NCI-H774 (cell line): ENCODE measurements around the gene MICAL2.

Experiments used
- DNase-seq: peaks from one replicate; lab custom pipeline; 2025; lab: John Stamatoyannopoulos, UW

The MICAL2 gene

DNA sequence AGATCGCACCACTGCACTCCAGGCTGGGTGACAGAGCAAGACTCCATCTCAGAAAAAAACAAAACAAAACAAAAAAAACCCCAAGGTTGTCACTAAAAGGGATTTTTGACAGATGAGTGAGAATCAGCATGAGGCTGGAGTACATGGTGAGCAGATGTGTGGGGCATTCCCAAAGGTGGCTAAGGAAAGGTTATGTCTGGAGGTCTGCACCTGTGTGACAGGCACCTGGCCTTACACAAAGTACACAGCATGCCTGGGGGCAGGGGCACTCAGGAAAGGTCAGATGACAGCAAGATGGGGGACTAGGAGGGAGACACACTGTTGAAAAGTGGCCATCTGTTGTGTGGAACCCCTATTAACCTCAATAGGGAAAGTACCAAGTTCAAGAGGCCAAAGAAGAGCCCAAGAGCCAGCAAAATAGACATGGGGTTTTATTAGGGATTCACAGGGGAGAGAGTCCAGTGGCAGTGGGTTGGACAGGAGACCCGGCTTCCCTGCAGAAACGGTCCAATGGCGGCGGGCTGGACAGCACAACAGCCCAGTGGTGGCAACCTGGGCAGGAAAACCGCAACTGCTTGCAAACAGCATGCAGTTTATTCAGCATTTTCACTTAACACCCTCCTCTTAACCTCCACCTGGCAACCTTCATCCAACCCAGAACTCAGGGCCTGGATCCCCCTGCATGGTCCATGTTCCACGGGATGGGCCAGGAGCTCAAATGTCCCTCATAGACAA, 101.1 kb downstream of the MICAL2 start:
- peak; percentile 6 for DNase-seq

DNA sequence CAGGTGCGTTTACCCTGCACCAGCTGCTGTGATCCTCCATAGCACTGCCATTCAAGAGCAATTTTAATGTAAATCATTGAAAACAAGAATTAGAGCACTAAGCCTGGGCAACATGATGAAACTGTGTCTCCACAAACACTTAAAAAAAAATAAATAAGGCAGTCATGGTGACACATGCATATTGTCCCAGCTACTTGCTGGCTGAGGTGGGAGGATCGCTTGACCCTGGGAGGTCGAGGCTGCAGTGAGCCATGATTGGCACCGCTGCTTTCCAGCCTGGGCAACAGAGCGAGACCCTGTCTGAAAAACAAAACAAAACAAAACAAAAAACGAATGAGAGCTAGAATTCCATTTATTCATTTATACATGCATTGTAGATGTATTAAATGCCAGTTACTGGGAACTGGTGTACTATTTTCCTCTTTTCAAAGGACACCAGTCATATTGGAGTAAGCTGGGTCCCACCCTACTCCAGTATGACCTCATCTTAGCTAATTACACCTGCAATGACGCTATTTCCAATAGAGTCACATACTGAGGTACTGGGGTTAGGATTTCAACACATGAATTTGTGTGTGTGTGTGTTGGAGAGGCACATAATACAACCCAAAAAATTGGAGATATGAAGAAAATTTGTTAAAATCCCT, 101.9 kb downstream of the MICAL2 start:
- peak; percentile 42 for DNase-seq

DNA sequence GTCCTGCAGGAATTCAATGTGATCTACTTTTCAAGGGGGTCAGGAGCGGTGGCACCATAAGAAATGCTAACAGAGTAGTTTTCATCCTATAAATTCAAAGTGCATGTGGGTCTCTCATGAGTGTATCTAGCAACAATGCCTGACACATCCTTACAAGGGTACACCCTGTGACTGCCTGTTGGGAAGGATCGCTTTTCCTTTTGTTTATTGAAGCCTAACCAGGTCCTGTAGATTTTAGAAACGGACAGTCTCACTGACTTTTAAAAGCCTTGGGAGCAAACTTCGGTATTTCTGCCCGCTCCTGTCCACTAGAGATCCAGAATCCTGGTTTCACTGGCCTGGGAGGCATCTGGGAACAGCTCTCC, 102.4 kb downstream of the MICAL2 start:
- DNase-seq = no peak

DNA sequence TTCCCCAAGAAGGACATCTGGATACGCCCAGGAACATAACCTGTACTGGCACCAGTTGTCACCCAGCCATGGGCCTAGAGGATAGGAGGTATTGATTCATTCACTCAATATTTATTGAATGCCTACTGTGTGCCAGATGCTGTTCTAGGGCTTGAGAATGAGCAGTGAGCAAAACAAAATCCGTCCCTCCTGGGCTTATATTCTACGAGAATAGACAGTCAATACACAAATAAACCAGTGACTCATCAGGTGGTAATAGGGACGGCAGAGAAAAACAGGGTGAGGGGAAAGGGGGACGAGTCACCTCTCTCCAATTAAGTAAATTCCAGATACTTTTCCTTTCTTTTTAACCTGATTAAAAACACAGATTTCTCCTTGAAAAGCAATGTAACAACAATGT, 103.5 kb downstream of the MICAL2 start:
- no peak for DNase-seq

DNA sequence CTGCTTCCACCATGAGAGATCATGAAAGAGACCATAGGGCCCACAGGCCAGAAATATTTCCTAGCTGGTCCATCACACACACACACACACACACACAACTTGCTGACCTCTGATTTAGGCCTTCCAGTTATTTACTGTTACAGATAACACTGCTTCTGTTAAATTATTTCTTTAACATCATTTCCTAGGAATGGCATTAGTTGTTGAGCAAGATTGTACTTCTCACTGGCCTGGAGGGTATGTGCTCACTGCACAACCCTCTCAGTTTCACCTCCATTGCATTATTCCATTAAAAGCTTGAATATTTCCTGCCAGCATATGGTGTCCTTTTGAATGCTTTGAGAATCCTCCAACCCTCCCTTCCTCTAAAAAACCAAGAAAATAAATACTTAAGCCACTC, 104.4 kb downstream of the MICAL2 start:
- no peak for DNase-seq

DNA sequence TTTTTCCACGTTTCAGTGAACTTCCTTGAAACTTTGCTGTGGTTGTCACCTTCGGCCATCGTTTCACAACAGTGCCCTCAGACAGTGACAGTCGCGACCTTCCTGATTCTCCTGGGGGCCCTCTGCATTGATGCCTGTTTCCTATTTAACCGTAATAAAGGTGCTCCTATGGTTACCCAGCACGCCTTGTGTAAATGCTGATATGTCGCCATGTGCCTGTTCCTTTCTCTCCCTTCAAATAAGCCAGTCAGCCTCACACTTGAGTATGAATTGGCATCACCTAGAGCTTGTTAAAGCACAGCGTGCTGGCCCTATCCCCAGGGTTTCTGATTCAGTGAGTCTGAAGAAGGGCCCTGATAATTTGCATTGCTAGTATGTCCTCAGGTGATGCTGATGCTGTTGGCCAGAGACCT, 104.8 kb downstream of the MICAL2 start:
- DNase-seq = no peak

DNA sequence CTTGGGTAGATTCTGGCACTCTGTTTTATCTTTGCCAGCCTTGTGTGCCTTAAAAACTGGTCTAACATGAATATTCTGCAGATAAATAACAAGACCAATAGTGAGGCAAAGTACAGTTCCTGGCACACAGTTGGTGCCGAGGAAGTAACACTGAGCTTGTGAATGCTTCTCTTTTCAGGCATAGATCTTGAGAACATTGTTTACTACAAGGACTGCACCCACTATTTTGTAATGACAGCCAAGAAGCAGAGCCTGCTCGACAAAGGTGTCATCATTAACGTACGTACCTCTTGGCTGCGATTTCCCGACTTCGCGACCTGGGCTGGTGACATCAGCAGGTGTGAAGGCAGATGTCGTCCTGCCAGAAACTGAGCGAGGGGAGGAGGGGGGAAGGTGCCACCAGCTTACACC, 105.7 kb downstream of the MICAL2 start:
- no peak for DNase-seq

DNA sequence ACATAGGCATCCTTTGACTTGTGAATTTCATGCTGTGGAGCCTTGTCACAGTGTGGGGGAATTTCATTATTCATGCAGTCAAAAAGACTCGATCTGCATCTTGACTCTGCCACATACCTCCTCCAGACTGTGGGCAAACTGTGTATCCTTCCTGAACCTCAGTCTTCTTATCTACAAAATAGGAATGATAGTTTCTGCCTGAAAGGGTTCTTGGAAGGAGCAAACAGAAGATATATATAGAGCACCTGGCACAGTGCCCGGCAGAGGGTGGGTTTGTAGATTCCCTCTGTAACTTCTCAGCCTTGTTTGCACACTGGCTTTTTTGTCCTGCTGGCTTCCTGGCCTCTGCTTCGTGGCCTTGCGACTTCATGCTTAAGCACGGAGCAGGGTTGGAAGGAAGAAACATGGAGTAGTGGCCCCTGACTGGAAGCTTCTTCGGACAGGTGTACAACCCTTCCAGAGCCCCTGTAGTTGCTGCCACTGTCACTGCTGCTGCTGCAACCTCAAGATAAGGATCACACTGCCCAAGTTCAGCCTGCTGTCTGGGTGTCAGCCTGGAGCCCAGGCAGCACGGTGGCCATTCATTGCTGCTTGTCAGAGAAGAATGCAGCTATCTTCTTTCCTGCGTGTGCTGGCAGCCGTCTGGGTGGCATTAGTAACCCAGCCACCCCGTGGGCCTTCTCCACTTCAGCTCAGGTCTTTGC, 106.4 kb downstream of the MICAL2 start:
- no peak for DNase-seq

DNA sequence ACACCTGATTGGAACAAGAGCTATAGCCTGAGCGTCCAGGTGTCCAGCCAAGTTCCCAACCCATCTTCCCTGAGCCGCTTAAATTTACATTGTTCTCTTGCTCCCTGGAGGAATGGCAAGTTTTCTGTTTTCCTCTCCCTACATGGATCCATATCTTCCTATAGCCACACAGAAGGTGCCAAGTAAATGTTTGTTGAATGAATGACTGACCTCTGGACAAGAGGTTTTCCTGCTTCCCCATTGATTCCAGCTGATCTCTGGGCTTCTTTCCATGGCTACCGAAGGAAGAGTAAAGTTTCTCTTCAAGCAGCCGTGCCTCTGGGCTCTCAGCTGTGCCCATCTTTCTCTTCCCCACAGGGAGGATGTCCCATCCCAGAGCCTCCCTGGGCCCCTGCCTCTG, 107.5 kb downstream of the MICAL2 start:
- no peak for DNase-seq

DNA sequence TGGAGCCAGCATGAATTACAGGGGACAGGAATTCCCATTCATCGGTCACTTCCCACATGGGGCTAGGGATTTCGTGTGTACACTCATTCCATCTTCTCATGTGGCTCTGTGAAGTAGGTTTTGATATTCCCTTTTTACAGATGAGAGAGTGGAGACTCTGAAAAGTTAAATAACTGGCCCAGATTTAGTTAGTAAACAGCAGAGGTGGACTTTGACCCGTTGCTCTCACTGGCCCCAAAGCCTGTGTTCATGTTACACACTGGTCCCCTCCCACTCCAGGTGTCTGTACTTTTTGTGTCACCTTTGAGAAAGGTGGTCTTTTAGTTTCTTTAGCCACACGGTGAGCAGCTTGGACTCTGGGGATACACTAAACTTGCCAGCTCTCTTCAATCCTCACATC, 108.5 kb downstream of the MICAL2 start:
- no peak for DNase-seq

DNA sequence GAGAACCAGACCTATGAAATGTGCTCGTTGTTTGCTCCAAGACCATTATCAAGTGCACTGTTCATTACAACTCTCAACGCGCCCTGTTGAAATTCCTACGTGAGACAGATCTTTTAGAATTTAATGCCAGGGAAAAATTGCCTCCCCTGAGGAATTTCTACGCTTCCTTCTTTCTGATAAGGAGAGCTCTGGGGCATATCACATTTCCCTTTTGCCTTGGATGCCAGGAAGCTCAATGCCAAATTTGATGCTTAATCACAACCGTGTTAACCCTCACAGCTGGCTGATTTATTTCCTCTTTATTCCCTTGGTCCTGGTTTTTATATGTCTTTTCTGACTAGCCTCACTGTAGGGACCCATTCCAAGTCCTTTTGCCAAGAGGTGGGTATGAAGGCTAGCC, 109.4 kb downstream of the MICAL2 start:
- no peak for DNase-seq

DNA sequence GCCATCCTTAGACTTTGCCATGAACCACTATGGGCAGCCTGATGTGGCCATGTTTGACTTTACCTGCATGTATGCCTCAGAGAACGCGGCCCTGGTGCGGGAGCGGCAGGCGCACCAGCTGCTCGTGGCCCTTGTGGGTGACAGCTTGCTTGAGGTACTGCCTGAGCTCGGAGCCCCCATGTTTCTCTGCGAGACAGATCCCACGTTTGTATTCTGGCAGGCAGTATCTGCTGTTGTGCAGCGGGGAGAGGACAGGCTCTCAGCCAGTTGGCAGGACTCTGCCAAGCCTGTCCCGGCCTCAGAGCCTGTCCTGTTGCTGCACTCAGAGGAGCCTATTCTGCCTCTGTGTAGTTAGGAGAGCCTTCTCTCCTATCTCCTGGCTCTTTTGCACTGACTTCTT, 109.9 kb downstream of the MICAL2 start:
- no peak for DNase-seq

DNA sequence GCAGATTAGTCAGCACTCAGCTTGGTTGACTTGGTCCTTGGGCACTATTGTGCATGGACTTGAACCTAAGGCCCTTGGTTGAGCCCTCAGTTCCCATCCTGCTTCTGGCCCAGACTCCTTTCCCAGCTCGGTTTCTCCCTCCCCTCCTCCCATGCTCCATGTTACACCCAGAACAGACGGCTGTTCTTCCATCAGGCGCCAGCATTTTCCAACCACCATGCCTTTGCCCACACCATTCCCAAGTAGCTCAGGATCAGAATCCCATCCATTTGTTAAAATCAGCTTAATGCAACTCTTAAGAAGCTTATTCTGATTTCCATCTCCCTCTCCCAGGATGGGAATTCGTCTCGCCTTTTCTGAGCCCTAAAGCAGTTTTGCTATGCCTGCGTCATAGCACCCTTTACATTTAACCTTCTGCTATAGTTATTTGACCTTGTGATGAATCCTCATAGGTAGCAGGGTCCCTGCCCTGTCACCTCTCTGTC, 110.7 kb downstream of the MICAL2 start:
- DNase-seq = no peak

DNA sequence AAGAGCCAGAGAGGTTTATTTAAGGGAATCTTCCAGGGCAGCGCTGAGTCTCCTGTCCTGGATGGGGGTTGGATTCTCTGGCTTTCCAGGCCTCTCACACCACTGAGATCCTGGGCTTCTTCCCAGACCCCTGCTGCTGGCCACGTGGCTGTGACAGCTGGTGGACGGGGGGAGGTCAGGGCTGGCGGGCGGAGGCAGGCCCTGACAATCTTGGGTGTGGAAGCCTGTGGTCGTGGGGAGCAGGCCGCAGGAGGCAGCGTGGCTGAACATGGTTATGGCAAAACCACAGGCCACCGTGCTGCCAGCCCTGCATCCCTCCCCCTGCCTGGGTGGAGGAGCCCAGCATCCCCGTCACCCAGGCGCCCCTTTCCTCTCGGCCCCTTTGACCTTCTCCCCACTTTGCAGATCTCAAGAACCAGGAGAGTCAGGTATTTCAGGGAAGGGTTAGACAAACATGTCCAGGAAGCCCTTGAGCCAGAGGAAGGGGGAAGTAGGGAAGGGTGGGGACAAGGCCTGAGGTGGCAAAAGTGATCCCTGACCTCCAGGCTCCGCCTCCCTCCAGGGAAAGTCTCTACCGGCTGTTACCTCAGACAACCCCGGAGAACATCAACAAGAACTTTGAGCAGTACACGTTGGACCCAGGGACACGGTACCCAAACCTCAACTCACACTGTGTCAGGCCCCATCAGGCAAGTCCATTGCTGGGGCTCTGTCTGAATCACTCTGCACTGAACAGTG, 111.8 kb downstream of the MICAL2 start:
- no peak for DNase-seq

DNA sequence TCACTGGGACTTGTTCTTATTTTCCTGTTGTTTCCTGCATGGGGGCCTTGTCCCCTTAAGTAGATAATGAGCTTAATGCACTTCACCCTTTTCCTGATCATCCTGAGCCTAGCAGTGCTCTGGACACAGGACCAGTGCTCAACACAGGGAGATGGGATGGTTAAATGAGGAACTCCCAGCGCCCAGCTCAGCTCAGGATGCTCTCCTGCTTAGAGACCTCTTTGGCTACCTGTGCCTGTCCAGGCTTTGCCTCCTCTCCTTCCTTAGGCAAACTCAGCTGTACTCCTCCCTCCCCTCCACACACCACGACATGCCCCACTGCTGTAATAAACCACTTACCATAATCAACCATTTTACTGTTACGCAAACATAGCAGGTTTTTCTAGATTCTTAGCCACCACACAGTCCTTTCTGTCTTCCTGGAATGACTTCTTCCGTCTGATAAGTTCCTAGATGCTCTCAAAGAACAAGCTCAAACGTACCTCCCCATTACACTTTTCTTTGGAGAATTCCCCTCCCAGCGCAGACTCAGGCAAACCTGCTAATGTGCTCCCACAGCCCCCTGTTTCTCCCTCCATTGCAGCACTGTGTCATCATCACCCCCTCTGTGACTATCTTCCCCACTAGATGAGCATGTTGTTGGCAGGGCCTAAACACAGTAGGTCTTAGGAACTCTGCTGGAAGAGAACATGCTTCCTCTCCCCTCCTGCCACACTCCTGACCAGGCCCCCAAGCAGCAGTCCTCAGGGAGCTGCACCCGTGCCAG, 113.6 kb downstream of the MICAL2 start:
- no peak for DNase-seq

DNA sequence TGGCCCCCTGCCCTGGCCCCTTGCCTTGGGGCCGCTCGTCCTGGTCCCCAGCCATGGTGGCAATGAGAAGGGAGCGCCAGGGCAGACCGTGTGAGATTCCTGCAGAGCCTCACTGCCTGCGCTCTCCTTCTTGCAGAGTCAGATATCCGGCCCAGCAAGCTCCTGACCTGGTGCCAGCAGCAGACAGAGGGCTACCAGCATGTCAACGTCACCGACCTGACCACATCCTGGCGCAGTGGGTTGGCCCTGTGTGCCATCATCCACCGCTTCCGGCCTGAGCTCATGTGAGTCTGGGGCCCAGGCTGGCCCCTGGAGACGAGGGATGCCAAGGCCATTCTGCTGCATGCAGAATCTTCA, 114.1 kb downstream of the MICAL2 start:
- DNase-seq = no peak

DNA sequence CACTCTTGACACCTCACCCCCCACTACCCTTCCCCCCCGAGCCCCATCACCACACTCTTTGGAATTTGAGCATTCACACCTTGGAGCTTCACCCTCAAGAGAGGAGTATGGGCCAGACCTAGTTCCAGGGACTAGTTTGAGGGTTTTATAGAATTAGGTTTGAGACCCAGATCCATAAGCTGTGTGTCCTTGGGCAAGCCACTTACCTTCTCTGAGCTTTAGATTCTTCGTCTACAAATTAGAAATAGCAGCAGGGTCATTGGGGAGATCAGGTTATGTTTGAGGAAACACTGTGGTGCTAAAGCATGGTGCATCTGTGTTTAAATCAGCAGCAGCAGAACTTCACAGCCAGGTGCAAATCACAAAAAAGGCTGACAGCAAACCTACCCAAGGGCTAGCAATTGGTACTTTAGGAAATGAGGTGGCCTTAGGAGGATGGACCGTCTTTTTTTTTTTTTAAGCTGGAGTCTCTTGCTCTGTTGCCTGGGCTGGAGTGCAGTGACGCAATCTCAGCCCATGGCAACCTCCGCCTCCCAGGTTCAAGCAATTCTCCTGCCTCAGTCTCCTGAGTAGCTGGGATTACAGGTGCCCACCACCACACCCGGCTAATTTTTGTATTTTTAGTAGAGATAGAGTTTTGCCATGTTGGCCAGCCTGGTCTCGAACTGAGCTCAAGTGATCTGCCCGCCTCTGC, 114.8 kb downstream of the MICAL2 start:
- DNase-seq = no peak

DNA sequence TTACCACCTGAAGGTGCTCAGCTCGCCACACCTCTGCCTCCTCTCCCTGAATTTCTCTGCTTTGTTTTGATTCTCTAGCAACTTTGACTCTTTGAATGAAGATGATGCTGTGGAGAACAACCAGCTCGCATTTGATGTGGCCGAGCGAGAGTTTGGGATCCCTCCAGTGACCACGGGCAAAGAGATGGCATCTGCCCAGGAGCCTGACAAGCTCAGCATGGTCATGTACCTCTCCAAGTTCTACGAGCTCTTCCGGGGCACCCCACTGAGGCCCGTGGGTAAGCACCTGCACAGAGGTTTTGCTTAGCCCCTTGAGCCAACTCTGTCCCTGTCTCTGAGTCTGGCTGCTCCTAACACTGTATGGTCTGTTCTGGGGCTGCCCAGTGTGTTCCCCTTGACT, 115.7 kb downstream of the MICAL2 start:
- DNase-seq = no peak

DNA sequence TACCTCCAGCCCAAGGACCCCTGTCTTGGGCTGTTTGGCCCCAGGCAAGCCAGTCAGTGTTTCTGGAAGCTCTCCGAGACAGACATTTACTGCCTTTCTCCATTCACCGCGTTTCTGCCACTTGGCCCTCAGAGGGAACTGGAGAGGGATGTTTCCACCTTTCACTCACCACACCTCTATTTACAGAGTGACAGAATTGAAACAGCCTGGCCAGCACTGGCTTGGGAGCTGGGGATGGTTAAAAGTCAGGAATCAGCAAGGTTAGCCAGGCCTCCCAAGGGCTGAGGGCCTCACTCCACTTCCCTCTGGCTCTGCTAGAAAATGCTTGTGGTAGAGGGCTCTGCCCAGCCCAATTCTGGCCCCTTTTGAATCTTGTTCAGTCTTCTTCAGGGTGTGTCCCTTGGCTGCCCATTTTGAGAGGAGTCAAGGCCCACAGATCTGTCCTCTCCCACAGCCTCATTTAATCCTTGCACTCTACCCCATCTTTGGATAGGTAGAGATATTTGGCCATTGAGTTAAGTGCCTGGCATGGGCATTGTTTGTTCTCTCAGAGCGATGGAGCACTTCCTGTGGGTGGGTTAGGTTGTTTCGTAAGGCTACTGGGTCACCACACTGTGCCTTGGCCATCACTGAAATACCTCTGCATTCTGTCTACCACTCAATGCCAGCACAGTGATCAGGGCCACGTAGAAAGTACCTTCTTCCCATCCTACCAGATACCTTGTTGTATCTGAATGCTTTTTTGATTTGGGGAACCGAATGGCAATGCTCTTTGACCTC, 119.2 kb downstream of the MICAL2 start:
- no peak for DNase-seq

DNA sequence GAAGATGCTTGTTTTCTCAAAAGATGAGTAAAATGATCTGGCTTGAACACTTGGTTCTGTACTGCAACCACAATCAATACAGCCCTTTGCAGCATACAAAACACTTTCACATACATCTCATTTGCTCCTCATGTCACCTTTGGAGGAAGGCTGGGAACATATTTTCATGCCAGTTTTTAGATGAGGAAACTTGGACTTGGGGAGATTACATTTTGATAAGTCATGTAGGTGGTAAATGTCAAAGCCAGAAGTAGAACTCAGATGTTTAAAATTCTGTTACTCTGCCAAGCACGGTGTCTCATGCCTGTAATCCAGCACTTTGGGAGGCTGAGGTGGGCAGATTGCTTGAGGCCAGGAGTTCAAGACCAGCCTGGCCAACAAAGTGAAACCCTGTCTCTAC, 121.8 kb downstream of the MICAL2 start:
- DNase-seq = no peak
